ENCODE measurements around the gene NEMP1.
"Not testable (repeated sequence)": the region's sequence is repeated elsewhere in the genome, so short reads cannot be mapped to it uniquely, and the experiment has no call there.

The NEMP1 gene, protein sequence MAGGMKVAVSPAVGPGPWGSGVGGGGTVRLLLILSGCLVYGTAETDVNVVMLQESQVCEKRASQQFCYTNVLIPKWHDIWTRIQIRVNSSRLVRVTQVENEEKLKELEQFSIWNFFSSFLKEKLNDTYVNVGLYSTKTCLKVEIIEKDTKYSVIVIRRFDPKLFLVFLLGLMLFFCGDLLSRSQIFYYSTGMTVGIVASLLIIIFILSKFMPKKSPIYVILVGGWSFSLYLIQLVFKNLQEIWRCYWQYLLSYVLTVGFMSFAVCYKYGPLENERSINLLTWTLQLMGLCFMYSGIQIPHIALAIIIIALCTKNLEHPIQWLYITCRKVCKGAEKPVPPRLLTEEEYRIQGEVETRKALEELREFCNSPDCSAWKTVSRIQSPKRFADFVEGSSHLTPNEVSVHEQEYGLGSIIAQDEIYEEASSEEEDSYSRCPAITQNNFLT

DNA sequence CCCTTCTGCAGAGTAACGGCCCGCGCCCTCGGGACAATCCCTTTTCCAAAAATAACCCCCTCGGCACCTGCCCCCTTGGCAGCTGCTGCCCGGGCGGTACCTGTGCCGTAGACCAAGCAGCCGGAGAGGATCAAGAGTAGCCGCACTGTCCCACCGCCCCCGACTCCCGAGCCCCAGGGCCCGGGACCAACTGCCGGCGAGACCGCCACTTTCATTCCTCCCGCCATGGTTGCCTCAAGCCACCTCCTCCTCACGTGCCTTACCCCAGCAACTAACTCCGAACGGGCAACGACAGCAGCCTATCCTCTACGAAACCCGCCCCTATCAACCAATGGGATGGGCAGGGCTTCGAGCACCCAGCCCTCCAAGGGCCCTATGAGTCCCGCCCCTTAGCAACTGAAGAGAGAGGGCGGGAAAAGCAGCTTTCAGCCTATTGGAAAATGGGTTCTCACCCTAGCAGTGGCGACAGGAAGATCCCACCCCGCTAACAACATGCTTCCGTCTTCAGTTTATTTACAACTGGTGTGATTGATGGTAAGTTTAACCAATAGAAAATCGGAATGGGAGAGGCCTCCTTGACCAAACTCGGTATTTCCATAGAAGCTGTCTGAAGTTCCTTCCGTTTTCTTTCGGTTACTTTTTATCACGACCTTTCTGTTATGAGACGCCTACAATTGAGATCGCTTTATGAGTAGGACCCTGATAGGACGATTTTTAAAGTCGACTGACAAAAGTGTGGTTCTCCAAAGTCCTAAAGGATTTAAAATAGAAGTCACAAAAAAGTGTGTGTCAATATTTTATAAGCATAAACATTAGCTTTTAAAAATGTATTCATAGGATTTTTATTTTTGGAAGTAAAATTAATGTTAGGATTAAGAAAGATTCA lies at the start of gene NEMP1:
TSS of gene NEMP1 (minus strand) at position 273 of the 886 bp plus-strand sequence. CDS start at position 227, 46 bp downstream.
- peak; percentile 100 for DNase-seq

DNA sequence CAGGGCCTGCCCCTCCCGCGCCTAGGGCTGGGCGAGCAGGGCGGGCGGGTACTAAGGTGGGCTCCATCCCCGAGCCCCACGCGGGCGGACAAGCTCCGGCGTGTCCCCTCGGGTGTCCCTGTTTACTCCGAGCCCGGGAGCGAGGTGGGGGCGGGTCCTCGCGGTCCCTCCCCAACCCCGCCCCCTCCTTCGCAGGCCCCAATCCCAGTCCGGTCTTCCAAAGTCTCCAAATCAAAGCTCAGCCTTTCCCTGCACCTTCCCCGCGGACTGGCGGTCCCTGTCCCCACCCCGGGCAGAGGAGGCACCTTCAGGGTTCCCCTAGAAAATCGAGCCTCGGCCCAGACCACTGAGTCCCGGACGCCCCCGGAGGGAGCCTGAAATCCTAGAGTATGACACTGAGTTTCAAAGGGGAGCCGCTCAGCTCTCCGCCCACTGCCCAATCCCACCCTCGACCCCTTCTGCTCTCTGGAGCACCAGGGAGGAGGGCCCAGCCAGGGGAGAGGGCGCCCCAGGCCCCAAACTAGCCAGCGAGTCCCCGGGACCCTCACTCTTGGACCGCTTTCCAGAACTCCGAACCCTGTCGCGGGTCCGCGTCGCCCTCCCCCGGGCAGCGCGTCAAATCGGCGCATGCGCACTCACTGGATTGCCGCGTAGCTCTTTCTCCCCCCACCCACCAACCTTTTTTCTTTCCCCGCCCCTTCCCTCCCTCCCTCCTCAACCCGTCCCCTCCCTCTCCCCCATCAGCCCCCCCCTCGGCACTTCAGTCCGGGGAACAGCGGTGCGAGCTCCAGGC lies 49.3 kb upstream of the NEMP1 start, which contains the start of gene LRP1:
TSS of gene LRP1 (plus strand) at position 758 of the 793 bp plus-strand sequence. CDS start 482 bp downstream, outside the sequence.
- DNase-seq = peak; percentile 35 to 83

DNA sequence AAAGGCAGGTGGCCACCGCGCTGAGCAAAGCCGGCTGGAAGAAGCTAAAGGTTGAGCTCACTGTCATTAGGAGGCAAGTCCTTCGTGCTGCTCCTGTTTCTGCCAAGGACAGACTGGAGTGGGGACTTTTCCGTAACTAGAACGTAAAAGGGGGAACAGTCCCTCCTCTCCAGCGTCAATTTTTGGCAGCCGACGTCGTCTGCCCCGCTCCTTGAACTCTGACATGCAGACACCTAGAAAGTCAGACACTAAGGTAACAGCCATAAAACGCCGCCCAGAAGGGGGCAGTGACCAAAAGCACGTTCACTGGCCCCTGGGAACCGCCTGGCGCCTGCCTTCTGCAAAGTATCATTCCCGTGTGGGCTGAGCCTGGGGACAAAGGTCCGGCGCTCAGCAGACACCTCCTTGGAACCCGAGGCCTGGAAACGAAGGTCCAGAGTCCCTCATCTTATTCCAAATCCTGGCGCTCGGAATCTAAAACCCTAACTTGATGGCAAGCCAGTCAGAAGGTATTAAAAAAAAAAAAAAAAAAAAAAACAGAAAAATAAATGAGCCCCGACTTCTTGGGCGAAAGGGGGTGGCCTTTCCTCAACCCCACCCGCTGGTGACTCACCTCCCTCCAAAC lies 48.6 kb upstream of the NEMP1 start:
- DNase-seq = peak; percentile 36 to 61

DNA sequence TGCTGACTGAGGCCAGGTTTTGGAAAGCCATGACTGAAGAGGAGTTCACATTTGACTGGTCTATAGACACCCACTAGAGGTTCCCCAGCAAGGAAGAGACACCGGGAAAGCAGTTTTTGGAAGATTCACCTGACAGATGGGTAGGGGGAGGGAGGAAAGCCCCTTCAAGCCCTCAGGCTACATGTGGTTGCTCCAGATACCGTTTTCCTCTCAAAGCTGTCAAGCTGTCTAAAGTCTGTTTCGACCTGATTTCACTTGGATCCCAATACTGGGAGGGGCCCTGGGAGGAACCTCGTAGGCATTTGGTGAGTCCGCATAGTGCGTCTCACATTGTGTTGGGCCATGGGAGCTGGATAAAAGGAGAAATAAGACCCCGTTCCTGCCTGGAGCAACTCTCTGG lies 48.0 kb upstream of the NEMP1 start:
- DNase-seq = no peak

DNA sequence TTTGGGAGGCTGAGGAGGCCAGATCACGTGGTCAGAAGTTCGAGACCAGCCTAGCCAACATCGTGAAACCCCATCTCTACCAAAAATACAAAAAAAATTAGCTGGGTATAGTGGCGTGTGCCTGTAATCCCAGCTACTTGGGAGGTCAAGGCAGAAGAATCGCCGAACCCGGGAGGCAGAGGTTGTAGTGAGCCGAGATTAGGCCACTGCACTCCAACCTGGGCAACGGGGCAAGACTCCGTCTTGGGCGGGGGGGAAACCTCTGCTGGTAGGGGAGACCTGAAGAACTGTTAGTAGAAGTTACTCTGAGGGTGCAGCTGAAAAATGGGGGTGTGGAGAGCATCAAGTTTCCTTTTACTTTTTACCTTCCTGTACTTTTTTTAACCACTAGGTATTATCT lies 47.5 kb upstream of the NEMP1 start:
- no peak for DNase-seq

DNA sequence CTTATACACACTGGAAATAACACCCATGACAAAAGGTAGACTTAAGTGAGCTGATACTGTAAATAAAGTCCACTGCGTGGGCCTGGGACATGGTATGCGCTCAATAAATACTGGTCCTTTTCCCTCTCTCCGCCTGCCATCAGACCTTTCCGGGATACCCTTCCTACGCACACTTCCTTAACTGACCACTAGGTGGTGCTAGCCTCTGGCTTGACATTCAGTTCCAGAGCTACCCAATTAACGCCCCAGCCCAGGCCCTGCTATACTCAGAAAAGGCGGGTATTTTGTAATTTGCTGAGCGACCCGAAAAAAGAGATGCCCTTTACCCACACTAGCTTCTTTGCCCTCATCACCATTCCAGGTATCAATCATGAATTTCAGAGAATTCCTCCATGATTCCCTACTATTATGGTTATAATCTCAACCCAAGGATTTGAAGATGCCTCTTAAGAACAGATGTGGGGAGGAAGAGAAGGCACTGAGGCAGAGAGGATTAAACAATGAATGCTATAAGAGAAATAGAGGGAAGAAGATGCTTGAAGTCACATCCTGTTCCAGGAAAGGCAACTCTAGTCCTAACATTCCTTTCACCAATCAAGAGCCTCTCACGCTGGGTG lies 45.8 kb upstream of the NEMP1 start:
- peak in 1 of 2 experiments; percentile 65 for DNase-seq

DNA sequence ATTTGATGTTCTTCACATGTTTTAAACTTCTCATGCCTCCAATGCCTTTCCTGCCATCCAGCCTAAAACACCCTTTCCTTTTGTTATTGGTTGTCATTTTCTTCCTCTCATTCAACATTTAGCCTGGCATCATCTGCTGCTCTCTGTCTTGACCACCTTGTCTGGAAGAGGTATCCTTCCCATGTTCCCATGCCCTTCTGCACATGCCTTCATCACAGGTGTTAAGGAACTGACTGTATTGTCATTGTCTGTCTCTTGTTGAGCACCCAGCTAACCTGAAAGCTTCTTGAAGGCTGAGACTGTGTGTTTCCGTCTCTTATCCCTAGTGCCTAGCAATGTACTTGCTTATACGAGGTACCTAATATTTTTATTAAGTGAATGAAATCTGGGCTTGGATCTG lies 45.2 kb upstream of the NEMP1 start:
- DNase-seq = no peak

DNA sequence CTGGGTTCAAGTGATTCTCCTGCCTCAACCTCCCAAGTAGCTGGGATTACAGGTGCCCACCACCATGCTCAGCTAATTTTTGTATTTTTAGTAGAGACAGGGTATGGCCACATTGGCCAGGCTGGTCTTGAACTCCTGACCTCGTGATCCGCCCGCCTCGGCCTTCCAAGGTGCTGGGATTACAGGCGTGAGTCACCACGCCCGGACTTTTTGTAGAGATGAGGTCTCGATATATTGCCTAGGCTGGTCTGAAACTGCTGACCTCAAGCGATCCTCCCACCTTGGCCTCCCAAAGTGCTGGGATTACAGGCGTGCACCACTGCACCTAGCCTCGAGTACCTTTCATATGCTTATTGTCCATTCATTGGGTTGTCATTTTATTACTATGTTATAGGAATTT lies 42.1 kb upstream of the NEMP1 start:
- DNase-seq = not testable (repeated sequence)

DNA sequence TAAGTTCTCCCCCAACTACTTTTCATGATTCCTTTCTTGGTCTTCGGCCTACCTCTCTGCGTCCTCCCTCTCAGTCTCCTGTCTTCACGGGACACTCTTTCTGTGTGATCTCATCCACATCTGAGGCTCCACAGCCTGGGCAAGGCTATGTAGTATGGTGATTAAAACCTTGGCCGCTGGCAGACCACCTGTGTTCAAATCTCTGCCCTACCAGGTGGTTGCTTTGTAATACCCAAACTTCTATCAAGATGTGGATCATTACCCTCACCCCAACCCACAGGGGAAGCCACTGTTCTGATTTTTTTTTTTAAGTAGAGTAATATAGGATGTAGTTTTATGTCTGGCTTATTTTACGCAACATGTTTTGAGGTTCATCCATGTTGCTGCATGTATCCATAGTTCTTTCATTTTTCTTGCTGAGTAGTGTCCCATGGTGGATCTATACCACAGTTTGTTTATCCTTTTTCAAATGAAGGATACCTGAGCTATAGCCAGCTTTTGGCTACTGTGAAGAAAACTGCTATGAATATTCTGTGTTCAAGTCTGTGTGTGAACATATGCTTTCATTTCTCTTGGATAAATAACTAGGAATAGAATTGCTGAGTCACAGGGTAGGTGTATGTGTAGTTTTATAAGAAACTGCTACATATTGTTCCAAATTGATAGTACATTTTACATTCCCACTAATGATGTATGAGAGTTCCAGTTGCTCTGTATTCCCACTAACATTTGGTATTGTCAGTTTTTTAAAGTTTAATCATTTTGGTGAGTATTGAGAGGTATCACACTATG lies 40.9 kb upstream of the NEMP1 start:
- no peak for DNase-seq

DNA sequence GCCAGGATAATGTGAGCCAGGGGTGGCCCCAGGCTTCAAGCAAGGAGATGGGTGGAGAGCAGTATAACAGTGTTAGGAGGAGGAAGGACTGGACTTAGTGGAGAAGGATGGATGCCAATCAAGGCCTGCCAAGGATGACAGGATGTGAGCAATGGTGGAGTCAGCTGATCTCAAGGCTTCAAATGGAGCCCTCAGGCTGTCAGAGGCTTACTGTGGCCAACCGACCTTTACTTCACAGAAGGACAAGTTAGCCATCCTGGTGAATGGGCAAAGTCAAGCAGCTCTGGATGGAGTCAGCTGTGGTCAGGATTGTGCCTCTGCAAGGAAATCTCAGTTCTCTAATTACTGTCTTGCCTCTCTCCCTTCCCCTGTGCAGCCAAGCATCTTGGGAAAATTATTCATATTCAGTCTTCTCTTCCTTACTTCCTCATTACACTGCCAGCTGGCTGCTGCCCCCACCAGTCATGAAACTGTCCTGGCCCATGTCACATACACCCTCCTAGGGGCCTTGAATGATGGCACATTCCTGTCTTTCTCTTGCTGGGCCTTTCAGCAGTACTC lies 40.2 kb upstream of the NEMP1 start:
- DNase-seq = peak in 1 of 2 experiments; percentile 42

DNA sequence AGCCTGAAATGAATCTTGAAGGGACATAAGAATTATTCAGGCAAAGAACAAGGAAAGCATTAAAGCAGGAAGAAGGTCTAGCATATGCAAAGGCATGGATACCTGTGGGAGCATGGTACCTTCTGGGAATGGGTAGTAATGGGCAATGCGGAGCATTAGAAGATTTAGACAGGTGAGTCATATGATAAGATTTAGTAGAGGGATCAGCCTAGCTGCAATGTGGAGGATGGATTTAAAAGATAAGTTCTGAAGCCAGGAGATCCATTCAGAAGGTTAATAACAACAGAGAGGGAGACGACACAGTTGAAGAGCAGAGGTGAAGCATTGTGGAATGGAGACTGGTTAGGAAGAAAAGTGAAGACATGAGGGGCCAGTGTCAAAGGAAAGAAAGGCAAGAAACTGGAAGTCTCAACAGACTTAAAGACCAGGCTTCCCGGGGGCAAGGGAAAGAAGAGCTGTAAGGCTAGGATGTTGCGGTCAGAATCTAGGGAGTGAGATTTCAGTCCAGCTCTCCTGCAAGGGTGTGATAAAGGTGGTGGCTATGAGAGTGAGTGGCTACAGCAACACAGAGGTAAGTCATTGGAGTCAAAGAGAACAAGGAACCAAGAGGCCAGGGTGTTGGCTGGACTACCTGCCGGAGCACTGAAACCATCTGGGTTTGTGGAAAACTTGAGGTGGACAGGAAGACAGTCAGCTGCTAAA lies 38.1 kb upstream of the NEMP1 start:
- no peak for DNase-seq

DNA sequence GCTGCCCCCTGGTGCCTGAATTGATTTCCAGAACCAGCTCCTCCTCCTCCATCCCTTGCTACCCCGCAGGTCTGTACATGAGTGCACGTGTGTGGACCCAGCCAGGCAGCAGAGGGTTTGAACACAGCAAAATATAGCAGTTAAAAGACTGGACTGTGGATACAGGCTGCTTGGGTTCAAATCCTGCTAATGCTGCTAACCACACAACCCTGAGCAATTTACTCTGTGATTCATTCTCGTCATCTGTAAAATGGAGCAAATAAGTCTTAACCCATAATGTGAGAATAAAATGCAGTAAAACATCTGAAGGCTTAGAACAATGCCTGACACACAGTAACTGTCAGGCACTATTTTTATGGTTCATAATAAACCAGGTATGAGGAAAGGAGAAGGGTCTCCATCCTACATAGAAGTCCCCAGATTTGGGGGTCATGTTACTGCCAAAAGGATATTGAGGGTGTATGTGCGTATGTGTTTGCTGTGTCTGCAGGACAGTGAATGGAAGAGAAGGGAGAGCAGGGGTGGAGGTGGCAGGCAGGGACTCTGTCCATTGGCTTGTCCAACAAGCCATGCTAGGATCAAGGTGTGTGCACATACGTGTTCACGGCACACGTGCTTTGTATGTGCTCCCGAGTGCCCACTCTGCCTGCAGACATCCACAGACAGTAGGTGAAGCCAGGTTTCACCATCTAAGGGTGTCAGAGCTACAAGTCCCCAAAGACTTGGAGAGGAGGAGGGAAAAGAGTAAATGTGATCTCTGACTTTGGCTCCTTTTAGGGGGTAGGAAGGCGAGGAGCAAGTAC lies 34.1 kb upstream of the NEMP1 start:
- no peak for DNase-seq

DNA sequence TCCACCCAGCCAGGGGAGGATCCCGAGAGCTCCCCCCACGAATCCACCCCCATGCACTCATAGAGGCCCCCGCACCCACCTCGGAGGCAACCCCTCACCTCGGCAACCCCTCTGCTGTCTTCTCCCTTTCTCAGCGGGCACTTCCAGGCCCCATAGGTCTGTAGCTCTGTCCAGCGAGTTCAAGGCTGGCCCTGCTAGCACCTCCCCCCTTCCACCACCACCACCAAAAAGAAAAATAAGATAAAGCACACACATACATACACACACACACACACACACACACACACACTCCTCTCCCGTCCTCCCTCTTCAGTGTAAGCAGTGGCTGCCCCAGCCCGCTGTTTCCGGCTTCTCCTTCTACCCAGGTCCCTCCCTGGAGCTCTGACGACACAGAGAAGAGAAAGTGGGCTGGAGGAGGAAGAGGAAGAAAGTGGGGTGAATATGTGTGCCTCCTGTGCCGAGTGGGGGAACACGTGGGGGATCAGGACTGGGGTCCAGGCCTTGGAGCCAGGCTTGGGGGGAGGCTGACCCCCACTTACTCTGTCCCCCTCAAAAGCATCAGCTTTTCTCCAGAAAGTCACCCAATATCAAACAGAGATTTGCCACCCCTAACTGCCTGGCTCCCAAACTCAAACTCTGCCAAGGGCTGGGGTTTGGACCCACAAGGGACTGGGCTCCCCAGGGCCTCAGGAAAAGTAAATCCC lies 32.6 kb upstream of the NEMP1 start, which contains the start of gene STAT6:
TSS of gene STAT6 (minus strand) at position 332 of the 704 bp plus-strand sequence. CDS start 3,084 bp downstream, outside the sequence.
- DNase-seq = peak in 1 of 2 experiments; percentile 26

DNA sequence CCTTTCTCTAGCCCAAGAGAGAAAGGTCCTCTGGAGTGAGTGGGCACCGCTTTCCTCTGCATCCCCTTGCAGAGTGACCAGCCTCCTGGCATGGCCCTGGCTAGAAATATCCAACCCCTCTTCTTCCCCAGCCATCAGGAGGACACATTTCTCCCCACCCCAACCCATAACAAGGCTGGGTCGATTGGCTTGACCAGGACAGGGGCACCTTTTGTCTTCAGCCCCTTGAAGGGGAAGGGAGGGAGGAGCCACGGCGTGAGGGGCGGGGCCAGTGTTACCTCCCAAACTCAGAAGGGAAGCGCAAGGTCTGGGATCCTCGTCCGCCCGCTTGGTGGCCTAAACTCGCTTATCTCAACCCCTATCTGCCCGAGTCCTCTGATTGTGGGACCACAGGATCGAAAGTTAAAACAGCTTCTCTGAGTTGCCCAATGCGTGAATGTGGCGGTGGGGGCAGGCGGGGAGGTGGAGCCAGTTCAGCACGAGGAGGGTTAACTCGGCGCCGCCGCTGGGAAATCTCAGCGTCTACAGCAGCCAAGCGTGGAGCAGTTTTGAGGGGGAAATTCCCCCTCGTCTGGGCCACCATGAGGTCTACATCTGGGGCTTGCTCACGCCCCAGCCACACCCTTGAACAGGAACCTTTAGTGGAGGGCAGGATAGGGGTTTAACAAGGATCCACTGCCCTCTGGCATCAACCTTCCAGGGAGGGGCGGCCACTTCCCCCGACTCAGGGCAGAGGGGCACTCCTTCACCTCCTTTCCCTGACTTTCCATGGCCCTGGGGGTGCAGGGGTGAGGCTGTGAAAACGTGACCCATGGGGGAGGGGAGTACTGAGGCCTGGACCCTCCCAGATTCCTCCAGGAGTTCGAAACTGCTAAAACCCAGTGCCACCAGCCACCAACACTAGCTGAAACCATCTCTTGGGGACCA lies 31.8 kb upstream of the NEMP1 start:
- peak in 1 of 2 experiments; percentile 32 for DNase-seq

DNA sequence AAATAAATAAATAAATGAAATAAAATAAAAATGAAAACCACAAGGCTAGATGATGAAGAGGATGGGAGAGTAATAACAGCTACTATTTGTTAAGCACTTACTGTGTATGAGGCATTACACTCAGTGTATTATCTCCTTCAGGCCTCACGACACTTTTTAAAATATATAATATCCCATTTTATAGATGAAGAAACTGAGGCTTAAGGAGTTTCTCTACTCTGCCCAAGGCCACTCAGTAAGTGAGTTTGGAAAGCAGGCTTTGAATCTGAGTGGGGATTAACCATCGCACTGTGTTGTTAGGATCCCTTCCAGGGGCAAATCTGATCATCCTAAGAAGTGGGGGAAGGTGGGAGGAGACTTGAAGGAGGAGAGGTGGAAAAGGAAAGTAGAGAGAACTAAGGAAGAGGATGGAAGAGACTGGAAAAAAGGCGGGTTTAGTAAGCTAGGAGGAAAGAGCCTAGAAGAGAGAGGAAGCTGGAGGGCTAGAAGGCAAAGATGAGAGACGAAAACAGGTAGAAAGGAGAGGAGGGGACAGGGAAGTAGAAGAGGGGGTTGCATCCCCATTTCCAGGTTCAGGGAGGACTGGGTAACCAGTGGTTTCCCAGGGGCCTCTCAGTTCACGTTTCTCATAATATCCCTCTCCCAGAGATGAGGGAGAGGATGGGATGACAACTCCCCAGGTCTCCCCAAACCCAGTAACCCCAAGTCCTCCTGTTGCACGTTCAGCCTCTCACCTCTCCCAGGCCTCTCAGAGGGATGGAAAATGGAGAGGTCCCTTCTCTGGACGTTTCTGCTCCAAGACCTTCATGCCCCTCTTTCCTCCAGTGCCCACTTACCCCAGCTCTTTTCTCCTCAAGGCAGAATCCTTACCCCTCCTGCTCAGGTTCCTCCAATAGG lies 30.9 kb upstream of the NEMP1 start:
- DNase-seq = no peak
